HG03196 (cell line): ENCODE data around the gene RAP1GAP2.
"Not testable (repeated sequence)": the region's sequence is repeated elsewhere in the genome, so short reads cannot be mapped to it uniquely, and the experiment has no call there.

ENCODE experiments used
- ATAC-seq: cut with Tn5 transposase; IDR thresholded peaks from one replicate; pipeline ENCODE4 v1.9.1; 2021; ENCODE audit not compliant: unreplicated experiment

Gene RAP1GAP2

DNA sequence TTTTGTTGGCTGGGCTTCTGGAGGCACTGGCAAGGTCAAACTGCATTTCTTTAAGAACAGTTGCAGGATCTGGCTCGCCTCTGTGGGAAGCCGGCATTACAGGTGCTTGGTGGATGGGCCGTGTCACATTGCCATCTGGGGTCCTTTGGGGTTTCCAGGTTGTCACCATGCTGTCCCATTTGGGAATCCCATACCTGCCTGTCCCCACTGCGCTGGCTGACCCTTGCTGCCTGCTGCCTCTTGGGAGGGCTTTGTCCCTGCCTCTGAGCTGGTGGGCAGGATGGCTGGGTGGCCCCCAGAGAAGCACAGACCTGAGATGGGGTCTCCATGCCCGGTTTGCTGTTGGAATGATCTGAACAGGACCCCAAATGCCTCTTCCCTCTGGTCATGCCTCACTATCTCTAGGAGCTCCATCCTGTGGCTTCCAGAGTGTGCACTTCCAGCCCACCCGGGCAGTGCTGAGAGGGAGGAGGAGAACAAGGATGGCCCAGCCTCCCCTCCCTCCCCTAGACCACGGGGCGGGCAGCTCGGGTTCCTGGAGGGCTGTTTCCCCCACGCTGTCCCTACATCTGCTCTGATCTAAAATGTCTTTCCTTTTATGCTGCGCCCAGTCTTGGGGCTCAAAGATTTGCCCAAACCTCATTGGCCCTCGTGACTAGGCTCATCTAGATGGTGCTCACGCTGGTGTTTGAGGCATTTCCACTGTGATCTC, 239.2 kb downstream of the RAP1GAP2 start:
- ATAC-seq: no peak

DNA sequence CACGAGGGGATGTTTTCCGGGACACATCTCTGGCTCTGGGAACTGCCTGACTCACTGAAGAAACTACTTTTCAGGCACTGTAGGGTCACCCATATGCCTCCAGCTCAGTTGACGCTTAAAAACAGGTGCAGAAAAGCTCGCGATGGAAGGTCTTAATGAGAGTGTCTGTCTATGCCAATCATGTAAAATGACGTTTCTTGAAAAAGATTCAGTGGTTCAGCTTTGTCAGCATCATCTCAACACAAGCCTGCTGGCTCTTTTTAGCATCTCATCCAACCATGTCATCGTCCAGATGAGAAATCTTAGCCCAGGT, 239.7 kb downstream of the RAP1GAP2 start:
- no peak for ATAC-seq

DNA sequence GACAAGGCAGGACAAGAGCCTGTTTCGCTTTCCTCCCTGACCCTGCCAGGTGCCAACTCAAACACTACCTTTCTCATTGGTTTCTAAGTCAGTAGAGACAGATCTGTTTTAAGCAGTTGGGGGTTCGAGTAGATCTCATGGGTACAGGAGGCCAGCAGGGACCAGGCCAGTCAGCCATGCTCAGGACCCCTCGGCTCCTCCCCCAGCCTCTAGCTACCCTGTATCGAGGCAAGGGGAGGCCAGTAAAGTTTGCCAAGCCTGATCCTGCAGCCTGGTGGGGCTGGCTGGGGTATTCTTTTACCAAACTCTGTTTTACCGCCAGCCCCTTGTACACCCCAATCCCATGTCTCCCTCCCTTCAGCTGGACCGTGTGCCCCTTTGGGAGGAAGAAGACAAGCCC, 240.6 kb downstream of the RAP1GAP2 start:
- ATAC-seq: no peak

DNA sequence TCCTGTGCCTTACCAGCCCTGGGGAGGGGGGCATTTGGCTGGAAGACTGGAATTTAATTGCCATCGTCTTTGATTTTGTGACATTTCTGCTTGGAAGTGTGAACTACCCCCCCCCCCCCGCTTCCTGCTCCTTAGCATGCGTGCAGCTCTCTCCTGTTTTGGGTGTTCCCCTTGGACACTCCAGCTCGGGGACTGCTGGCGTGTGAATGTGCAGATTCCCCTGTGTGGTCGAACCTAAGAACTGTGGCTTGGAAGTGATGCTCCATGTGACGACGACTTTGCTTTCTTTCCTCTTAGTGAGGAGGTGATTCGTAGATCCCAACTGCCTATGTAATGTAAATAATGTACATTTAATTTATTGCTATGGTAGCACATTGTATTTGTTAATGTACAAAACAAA, 241.0 kb downstream of the RAP1GAP2 start:
- ATAC-seq: no peak

DNA sequence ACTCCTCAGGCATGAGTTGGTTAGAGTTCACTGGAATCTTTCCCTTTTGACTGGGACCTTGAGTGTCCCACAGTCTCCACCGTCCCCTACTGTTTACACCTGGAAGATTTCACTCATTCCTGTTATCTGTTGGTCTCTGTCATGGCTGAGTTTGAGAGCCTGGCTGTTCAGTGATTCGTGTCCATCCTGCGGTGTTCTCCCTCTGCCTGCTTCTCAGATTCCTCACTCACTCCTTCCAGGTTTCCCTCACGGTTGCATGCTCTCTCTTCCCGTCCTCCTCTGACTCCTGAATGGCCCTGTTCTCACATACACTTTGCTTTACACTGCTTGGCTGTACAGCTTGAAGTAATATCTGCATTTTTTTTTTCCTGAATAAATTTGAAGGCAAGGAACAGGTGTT, 242.7 kb downstream of the RAP1GAP2 start:
- no peak for ATAC-seq

DNA sequence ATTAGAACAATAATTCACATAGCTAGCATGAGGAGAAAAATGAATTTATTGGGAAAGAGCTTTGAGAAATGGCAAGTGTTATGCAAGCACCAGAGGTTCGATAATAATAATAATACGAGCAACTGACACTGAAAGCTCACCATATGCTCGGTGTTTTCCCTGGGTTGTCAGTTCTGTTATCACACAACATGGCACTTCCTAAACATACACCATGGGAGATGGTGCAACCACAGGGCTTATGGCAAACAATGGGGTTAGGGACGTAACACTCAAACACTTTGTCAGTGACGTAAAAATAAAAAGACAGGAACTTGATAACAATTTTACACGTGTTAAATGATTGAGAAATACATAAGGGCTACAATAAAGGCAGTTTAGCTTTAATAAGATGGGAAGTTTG, 243.5 kb downstream of the RAP1GAP2 start:
- ATAC-seq: no peak

DNA sequence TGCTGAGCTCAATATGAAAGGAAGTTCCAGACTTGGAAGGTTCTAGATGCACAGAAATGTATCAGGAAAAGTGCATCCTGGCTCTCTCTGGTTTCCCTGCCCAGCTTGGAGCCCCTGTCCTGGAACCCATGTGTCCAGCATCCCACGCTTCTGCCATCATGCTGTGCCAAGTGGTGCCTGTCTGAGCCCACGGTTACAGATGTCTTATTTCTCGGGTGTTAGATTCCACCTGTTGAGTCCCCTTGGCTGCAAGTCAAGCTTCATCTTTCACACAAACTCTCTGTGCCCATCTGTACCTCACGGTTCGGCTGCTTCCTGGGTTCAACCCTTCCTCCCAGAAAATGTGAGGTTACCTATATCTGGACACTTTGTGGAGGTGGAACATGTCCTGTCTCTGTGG, 244.6 kb downstream of the RAP1GAP2 start:
- no peak for ATAC-seq

DNA sequence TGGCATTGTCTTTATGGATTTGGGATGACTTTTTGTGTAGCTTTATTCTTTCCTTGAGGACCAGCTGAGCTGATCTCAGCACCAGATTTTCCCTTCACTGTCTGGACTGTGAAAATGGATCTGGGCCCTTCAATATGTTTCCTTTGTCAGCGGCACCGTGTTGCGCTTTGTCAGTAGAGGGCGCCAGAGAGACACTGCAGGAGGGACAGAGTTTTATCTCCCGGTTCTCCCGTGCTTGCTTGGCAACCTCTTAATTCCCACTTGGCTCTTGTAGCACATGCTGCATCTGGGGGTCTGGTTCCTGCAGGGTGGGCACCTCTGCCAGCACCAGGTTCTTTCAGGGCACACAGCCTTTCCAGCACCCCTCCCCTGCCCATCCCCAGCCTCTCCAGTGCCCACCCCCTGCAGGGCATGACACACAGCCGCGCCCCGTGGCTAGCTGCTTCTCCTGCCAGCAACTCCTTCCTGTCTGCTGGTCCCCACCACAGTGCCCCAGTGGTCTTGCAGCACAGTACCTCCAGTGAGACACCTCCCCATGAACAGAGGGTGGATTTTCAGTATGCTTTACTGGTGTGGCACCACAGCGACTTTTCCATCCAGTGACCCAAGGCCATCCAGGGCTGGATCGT, 247.6 kb downstream of the RAP1GAP2 start:
- ATAC-seq: no peak

DNA sequence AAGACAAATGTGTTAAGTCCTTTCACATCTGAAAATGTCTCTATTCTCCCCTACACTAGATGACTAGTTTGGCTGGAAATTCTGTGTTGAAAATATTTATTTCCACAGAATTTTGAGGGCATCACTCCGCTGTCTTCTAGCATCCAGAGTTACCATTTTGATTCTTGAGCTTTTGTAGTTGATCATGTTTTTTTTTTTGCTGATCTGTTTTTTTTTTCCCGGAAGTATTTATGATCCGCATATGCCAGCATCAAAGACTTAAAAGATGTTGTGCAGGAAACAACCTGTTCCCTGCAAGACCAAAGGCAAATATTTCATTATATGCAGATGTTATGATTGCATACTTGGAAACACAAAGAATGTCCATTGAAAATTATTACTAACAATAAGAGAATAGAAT, 250.5 kb downstream of the RAP1GAP2 start:
- ATAC-seq: no peak

DNA sequence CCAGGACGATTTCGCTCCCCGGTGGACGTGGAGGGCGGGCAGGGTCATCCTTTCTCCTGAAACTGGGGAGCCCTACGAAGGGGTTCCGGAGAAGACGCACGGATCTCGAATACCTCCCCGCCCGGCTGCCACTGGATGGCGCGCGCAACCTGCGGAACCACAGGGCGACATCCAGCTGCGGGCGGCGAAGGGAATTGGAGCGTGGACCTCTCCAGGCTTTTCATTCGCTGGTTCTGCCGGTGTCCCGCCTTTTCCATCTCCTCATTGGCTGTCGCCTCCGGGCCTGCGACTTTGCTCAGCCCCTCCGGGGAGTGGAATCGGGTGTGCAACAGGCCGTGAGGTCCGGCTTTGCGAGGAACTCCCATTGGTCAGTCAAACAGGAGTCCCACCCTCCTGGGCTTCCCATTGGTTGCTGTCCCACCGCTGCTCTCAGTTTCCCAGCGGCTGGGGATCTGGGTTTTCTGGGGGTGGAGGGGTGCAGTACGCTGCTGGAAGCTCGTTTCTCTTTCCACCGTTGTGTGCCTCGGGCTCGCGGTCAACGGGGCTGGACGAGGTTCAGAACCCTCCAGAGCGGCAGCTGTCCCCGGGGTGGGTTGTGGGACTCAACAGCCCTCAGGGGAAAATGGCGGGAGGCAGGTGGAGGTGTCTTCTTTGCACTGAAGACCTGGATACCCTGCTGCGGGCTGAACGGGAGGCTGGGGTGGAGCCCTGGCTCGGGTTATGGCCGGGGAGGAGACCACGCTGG, 252.7 kb downstream of the RAP1GAP2 start:
- peak; percentile 95 for ATAC-seq

DNA sequence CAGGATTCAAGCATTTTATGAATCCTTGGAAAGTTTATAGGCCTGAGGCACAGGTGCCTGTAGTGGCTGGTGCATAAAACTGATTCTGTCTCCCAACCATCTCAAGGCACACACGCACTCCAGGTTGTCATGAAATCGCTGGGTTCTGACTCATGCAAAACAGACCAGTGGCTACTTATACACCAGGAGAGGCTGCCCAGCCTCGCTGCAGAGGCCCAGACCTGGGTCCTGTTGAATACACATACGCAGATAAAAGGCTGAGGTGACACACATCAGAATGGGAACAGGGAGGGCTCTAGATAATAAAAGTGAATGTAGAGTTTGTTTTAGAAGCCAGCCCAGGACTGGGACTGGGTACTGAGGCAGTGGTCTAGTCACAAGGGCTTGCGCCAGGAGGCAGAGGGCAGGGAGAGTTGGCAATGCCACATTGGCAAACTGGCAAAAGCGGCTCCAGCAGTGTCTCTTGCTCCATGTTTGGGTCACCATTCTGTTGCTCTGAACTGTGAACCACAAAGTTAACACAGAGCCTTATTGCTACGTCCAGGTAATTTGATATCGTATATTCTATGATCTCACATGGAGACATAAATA, 253.6 kb downstream of the RAP1GAP2 start:
- ATAC-seq: no peak

DNA sequence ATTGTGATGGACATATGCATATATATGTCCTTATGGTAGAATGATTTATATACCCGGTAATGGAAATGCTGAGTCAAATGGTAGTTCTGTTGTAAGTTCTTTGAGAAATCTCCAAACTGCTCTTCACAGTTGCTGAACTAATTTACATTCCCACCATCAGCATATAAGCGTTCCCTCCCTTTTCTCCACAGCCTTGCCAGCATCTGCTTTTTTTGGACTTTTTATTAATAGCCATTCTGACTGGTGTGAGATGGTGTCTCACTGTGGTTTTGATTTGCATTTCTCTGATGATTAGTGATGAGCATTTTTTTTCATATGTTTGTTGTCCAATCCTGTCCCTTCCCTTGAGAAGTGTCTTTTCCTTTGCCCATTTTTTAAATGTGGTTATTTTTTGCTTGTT, 258.6 kb downstream of the RAP1GAP2 start:
- ATAC-seq: not testable (repeated sequence)

DNA sequence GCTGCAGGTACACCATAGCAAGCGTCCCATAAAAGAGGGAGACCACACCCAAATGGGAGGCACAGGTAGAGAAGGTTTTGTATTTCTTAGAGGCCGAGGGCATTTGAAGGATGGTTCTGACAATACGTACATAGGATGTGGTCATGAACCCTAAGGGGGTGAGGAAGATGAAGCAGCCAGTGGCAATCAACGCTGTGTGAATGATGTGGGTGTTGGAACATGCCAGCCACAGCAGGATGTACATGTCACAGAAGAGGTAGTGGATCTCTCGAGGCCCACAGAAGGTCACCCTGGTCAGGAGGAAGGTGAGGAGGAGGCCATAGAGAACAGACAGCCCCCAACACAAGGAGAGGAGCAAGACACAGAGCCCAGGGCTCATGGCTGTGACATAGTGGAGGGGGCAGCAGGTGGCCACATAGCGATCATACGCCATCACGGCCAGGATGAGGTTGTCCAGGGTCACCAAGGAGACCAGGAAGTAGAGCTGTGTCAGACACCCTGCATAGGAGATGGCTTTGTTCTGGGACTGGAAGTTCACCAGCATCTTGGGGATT, 266.7 kb downstream of the RAP1GAP2 start:
- ATAC-seq: not testable (repeated sequence)

DNA sequence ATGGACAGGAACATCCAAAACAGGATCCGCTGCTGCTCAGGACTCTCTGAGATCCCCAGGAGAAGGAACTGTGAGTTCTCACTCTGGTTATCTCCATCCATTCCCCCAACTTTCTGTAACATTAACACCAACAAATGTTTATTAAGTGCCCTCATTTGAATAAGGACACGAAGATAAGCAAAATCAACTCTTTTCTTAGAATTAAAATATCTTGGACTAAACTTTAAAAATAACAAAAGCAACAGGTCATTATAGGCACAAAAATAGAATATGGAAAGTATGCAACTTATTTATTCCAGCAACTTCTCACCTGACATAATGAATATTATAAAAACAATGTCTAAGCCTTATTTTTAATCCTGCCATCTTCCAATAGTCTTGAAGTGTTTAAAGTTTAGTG, 267.3 kb downstream of the RAP1GAP2 start, which contains the start of gene OR1D5:
Gene OR1D5, minus strand, starts transcription at position 101 of the 400 bp plus-strand sequence. Its CDS starts 0 bp downstream, at position 101.
- not testable (repeated sequence) for ATAC-seq

DNA sequence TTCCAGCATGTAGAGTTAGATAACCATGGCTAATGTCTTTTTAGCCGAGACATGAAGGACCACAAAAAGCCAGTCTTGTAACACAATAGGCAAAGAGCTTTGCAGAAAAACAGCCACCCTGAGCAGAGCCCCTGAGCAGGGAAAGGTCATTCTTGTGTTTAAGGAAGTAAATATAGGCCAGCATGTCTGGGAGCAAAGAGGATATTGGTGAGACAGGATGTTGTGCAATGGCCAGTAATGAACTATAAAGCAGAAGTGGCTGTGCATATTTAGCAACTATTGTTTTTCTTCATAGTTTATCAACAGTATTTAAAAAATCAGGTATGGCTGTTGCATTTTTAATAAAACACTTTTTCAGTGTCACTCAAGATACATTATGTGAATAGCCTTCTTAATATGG, 269.0 kb downstream of the RAP1GAP2 start:
- ATAC-seq: not testable (repeated sequence)

DNA sequence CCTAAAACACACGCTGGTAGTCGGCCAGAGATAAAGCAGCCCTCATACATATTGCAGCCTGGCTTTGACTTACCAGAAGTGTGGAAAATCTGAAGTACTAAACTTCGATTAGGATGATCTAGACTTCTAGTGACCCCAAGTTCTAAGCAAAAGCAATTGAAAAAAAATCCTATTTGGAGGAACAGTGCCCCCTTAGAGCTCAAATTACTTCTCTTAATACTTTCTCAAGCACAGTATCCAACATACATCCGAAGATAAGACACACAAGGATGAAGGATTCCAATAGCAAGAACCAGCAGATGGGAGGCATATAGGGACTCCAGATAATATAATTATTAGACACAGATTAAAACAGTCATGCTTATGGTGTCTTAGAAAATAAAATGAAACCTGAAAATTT, 277.6 kb downstream of the RAP1GAP2 start:
- ATAC-seq: not testable (repeated sequence)
